ENCODE measurements around the gene CTNNA1.
"Not testable (repeated sequence)": the region's sequence is repeated elsewhere in the genome, so short reads cannot be mapped to it uniquely, and the experiment has no call there.

Gene CTNNA1

DNA sequence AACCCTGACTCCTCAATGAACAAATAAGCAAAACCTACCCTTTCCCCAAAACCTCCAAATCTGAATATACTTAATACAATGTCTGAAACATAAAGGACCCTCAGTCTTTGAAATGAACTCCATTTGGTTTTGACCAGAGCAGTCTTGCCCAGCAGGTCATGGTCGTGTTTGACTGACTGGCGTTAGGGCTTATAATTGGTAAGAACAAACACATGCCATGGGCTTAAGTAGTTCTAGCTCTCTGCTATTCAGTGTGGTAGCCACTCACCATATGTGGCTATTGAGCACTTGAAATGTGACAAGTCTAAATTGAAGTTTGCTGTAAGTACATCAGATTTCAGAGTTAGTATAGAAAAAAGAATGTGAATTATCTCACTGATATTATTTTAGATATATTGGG lies 79.9 kb downstream of the CTNNA1 start:
- H3K27me3 ChIP-seq (replicated peaks; ENCODE audit: control insufficient read depth, insufficient read depth, low read length) = no peaks in the 10 kb centered on the region
- TF ChIP-seq, protein P1, sequence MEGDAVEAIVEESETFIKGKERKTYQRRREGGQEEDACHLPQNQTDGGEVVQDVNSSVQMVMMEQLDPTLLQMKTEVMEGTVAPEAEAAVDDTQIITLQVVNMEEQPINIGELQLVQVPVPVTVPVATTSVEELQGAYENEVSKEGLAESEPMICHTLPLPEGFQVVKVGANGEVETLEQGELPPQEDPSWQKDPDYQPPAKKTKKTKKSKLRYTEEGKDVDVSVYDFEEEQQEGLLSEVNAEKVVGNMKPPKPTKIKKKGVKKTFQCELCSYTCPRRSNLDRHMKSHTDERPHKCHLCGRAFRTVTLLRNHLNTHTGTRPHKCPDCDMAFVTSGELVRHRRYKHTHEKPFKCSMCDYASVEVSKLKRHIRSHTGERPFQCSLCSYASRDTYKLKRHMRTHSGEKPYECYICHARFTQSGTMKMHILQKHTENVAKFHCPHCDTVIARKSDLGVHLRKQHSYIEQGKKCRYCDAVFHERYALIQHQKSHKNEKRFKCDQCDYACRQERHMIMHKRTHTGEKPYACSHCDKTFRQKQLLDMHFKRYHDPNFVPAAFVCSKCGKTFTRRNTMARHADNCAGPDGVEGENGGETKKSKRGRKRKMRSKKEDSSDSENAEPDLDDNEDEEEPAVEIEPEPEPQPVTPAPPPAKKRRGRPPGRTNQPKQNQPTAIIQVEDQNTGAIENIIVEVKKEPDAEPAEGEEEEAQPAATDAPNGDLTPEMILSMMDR (IDR thresholded peaks at IDR 0.05; ENCODE audit: insufficient read depth, low read length, poor library complexity, severe bottlenecking) = no peak
- H3K4me3 ChIP-seq (replicated peaks; ENCODE audit: low read depth, low read length) = no peak overlapping the region

DNA sequence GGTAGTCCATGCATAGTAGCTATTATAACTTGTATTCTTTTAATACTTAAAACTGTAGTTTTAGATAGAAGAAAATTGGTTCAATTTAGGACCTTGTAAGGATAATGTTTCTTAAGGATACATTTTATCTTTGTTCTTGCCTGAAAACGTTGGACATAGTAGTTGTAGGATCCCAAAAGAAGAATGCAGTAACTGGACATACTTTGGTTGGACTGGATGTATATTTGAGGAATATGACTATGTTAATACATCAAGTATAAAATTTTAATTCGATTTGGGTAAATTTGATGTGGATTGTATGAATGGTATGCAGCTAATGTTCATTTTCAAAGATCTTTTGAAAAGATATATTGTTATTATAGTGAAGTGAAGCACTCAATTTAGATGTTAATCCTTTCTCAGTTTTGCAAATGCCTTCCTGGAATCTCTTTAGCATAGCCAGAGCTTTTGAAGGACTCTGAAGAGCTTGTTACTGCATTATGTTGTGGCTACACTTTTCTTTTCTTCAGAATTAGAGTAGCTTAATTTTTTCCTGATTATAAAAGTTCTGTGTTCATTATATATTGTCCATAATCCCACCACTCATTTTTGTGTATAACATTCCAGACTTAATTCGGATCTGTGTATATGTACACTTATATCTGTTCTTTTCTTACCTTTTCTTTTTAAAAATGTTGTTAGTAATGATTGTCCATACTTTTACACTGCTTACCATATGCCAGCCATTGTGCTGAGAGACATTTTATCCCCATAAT lies 80.7 kb downstream of the CTNNA1 start:
- TF ChIP-seq, protein P1 (IDR thresholded peaks at IDR 0.05; ENCODE audit: insufficient read depth, low read length, poor library complexity, severe bottlenecking) = no peak
- DNase-seq (ENCODE audit: extremely low read depth, insufficient read length) = no peak
- H3K4me3 ChIP-seq (replicated peaks; ENCODE audit: low read depth, low read length) = no peak overlapping the region

More for the DNA sequence above, 79.9 kb downstream of the CTNNA1 start:
- no peak for DNase-seq (ENCODE audit: extremely low read depth, insufficient read length)
- H3K36me3 ChIP-seq (ENCODE audit: control insufficient read depth, insufficient read depth, low read length) = no peaks in the 10 kb centered on the region; the same call in 1 of the 2 replicates

DNA sequence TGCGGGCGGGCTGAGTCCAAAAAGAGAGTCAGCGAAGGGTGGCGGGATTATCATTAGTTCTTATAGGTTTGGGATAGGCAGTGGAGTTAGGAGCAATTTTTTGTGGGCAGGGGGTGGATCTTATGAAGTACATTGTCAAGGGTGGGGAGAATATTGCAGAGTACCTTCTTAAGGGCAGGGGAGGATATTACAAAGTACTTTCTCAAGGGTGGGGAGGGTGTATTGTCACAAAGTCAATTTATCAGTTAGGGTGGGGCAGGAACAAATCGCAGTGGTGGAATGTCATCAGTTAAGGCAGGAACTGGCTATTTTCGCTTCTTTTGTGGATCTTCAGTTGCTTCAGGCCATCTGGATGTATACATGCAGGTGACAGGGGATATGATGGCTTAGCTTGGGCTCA lies 81.6 kb downstream of the CTNNA1 start:
- not testable (repeated sequence) for H3K27me3 ChIP-seq (replicated peaks; ENCODE audit: control insufficient read depth, insufficient read depth, low read length); H3K36me3 ChIP-seq (ENCODE audit: control insufficient read depth, insufficient read depth, low read length); DNase-seq (ENCODE audit: extremely low read depth, insufficient read length); H3K4me3 ChIP-seq (replicated peaks; ENCODE audit: low read depth, low read length)

More for the DNA sequence above, 80.7 kb downstream of the CTNNA1 start:
- Histone ChIP-seq H3K27me3 (replicated peaks; ENCODE audit: control insufficient read depth, insufficient read depth, low read length) (no peaks in the 10 kb centered on the region), H3K36me3 (ENCODE audit: control insufficient read depth, insufficient read depth, low read length) (no peaks in the 10 kb centered on the region)

DNA sequence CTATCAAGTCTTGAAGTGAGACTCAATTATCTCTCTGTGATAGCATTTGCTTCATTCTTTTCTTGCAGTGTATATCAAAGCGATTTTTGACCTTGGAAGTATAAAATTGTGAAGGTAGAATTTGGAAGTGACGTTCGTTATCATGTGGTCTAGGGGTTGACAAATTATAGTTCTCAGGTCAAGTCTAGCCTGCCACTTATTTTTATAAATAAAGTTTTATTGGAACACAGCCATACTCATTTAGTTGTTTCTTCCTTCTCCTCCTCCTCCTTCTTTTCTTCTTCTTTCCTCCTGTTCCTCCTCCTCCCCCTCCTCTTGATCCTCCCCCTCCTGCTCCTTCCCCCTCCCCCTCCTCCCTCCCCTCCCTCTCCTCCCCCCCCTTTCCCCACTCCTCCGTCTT lies 83.9 kb downstream of the CTNNA1 start:
- DNase-seq (ENCODE audit: extremely low read depth, insufficient read length) = no peak
- H3K4me3 ChIP-seq (replicated peaks; ENCODE audit: low read depth, low read length) = no peak overlapping the region
- TF ChIP-seq, protein P1 (IDR thresholded peaks at IDR 0.05; ENCODE audit: insufficient read depth, low read length, poor library complexity, severe bottlenecking) = no peak
- H3K36me3 ChIP-seq (ENCODE audit: control insufficient read depth, insufficient read depth, low read length) = no peaks in the 10 kb centered on the region
- H3K27me3 ChIP-seq (replicated peaks; ENCODE audit: control insufficient read depth, insufficient read depth, low read length) = no peaks in the 10 kb centered on the region

DNA sequence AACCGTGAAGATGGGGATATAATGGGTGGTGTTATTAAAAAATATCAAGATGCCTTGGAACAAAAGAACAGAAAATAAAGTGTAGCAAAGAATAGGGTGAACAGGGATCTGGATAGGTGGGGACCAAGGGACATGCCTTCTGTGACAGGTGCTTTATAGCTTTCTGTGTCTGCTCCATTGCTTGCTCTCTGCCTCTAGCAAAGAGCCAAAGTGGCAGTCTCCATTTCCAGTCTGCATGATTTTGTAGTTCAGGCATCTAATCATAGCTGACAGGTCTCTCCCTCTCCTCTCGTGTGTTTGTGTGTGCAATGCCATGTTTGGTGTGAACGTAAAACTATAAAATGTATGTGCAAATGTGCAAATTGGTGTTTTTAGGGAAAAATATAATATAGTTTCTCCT lies 86.9 kb downstream of the CTNNA1 start:
- no peak for DNase-seq (ENCODE audit: extremely low read depth, insufficient read length)
- Histone ChIP-seq H3K27me3 (replicated peaks; ENCODE audit: control insufficient read depth, insufficient read depth, low read length) (no peaks in the 10 kb centered on the region), H3K36me3 (ENCODE audit: control insufficient read depth, insufficient read depth, low read length) (no peaks in the 10 kb centered on the region), H3K4me3 (replicated peaks; ENCODE audit: low read depth, low read length) (no peak overlapping the region)
- TF ChIP-seq, protein P1 (IDR thresholded peaks at IDR 0.05; ENCODE audit: insufficient read depth, low read length, poor library complexity, severe bottlenecking) = no peak

DNA sequence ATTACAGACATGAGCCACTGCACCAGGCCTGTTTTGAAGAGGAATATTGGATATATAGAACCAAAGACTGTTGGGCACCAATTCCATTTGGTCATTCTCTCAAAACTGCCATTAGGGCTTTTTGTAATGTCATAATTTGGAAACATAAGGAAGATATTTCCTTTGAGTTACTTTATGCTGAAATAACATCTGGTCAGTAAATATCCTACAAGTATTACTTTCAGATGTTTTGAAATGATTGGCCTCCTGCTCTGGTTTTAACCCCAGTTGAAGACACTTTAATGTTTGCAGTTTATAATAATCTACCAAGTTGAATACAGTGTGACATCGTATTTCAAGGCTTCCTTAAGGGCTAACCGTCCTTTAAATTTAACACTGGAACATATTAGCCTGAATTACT lies 88.3 kb downstream of the CTNNA1 start:
- no peak for DNase-seq (ENCODE audit: extremely low read depth, insufficient read length)
- H3K4me3 ChIP-seq (replicated peaks; ENCODE audit: low read depth, low read length) = no peak overlapping the region
- TF ChIP-seq, protein P1 (IDR thresholded peaks at IDR 0.05; ENCODE audit: insufficient read depth, low read length, poor library complexity, severe bottlenecking) = no peak
- H3K27me3 ChIP-seq (replicated peaks; ENCODE audit: control insufficient read depth, insufficient read depth, low read length) = no peaks in the 10 kb centered on the region
- H3K36me3 ChIP-seq (ENCODE audit: control insufficient read depth, insufficient read depth, low read length) = no peaks in the 10 kb centered on the region

Measured in GM06990 (cell line).